Peyer's patch (tissue), 4 donors: Measurements from ENCODE around the gene PLSCR3. TPM values are rescaled to one million over a fixed set of nuclear protein-coding genes. Genes with fewer than 3 reads are reported as not detected.

Experiments used
- DNase-seq, 3 donors: peaks; one replicate each; pipeline ENCODE4 v3.0.0-alpha.2; 2017 to 2019
- H3K27ac ChIP-seq, 4 donors: fragments of 200-600 bp; sonication (generic); one replicate each; pipeline ENCODE4 v1.5.1; 2016 to 2019
- H3K27me3 ChIP-seq, 2 donors: fragments of 200-600 bp; sonication (generic); one replicate each; pipeline ENCODE4 v1.5.1; 2019
- H3K36me3 ChIP-seq, 3 donors: fragments of 200-600 bp; sonication (generic); one replicate each; pipeline ENCODE4 v1.5.1; 2016 to 2019
- H3K4me1 ChIP-seq, 4 donors: fragments of 200-600 bp; sonication (generic); one replicate each; pipeline ENCODE4 v1.5.1; 2016 to 2019
- H3K4me3 ChIP-seq, 4 donors: fragments of 200-600 bp; sonication (generic); 1 replicate in 3 of 4; 2 replicates in 1 of 4; pipeline ENCODE4 v1.5.1; 2016 to 2019; ENCODE audit warnings: mild to moderate bottlenecking in 1 of 4
- H3K9me3 ChIP-seq, 4 donors: fragments of 200-600 bp; sonication (generic); one replicate each; pipeline ENCODE4 v1.5.1; 2016 to 2019; ENCODE audit warnings: mild to moderate bottlenecking in 1 of 4
- CTCF ChIP-seq, 6 experiments: fragments of 450-650 bp in 4 of 6; fragments of 200-600 bp in 2 of 6; sonication (generic) in 1 of 6; IDR thresholded peaks; one replicate each; pipeline ENCODE4 v1.5.1; 2017 to 2019; ENCODE audit warnings: antibody characterized with exemption in 6 of 6, mild to moderate bottlenecking in 3 of 6, moderate library complexity in 1 of 6
- POLR2A ChIP-seq, 2 donors: fragments of 450-650 bp; IDR thresholded peaks; one replicate each; pipeline ENCODE4 v1.5.1; 2017; ENCODE audit warnings: antibody characterized with exemption in 2 of 2, mild to moderate bottlenecking in 2 of 2, moderate library complexity in 2 of 2
- total RNA-seq, 4 donors: library from RNA; depleted of rRNA; stranded (reverse); fragments of >200 nt; gene quantifications; one replicate each; pipeline ENCODE4 v1.1.0, GENCODE V29; 2016

PLSCR3 gene
- total RNA-seq, 4 donors from 2014 or later = 10.7 to 38.8 (median 21.9) TPM

GRCh38 chr17:7437369-7437863 lies 43.1 kb upstream of the PLSCR3 start:
- H3K4me1 ChIP-seq = peaks cover 8 to 48% (median 30%) of the 10 kb centered on the region in 4 donors

GRCh38 chr17:7436556-7437368 lies 42.4 kb upstream of the PLSCR3 start:
- DNase-seq = peak; percentile 65 to 90 (median 89)
- peak; percentile 32 to 44 for TF ChIP-seq POLR2A (IDR thresholded peaks at IDR 0.05)
- peak; percentile 57 to 99 (median 88) for TF ChIP-seq CTCF (IDR thresholded peaks at IDR 0.05)
- peaks cover 8 to 48% (median 30%) of the 10 kb centered on the region in 4 donors for H3K4me1 ChIP-seq
- H3K36me3 ChIP-seq = no peaks in the 10 kb centered on the region
- no peaks in the 10 kb centered on the region for H3K9me3 ChIP-seq
- H3K27ac ChIP-seq = peak overlapping the region; percentile 78 to 88 (median 82)
- peaks cover 0 to 19% of the 10 kb centered on the region in 2 donors for H3K27me3 ChIP-seq
- H3K4me3 ChIP-seq = peak overlapping the region; percentile 49 to 76 (median 58)

More at GRCh38 chr17:7437369-7437863, 43.1 kb upstream of the PLSCR3 start:
- Histone ChIP-seq H3K36me3 (no peaks in the 10 kb centered on the region), H3K9me3 (no peaks in the 10 kb centered on the region), H3K4me3 (peak overlapping the region in 3 of 4 donors; percentile 49 to 76 (median 67)), H3K27ac (peak overlapping the region in 3 of 4 donors; percentile 78 to 88 (median 80)), H3K27me3 (peaks cover 0 to 19% of the 10 kb centered on the region in 2 donors)
- TF ChIP-seq CTCF (IDR thresholded peaks at IDR 0.05) (no peak), POLR2A (IDR thresholded peaks at IDR 0.05) (no peak)
- DNase-seq = no peak

GRCh38 chr17:7435676-7436555 lies 41.6 kb upstream of the PLSCR3 start:
- H3K4me1 ChIP-seq = peaks cover 8 to 47% (median 30%) of the 10 kb centered on the region in 4 donors
- peak; percentile 60 to 81 (median 77) for DNase-seq
- peaks cover 0 to 19% of the 10 kb centered on the region in 2 donors for H3K27me3 ChIP-seq

GRCh38 chr17:7432296-7432695 lies 38.0 kb upstream of the PLSCR3 start:
- peaks cover under 1 to 17% (median 10%) of the 10 kb centered on the region in 4 donors for H3K4me1 ChIP-seq
- no peak overlapping the region for H3K4me3 ChIP-seq
- H3K36me3 ChIP-seq = no peaks in the 10 kb centered on the region
- no peaks in the 10 kb centered on the region for H3K9me3 ChIP-seq
- no peak for DNase-seq
- TF ChIP-seq CTCF (IDR thresholded peaks at IDR 0.05) = no peak
- no peak for TF ChIP-seq POLR2A (IDR thresholded peaks at IDR 0.05)
- H3K27me3 ChIP-seq = no peaks in the 10 kb centered on the region
- H3K27ac ChIP-seq = no peak overlapping the region

More at GRCh38 chr17:7435676-7436555, 41.6 kb upstream of the PLSCR3 start:
- no peaks in the 10 kb centered on the region for H3K9me3 ChIP-seq
- peak overlapping the region; percentile 78 to 88 (median 82) for H3K27ac ChIP-seq
- no peak for TF ChIP-seq POLR2A (IDR thresholded peaks at IDR 0.05)
- TF ChIP-seq CTCF (IDR thresholded peaks at IDR 0.05) = peak; percentile 9 to 51 (median 25)
- peak overlapping the region; percentile 49 to 76 (median 58) for H3K4me3 ChIP-seq
- H3K36me3 ChIP-seq = no peaks in the 10 kb centered on the region

- H3K36me3 ChIP-seq = no peaks in the 10 kb centered on the region
- DNase-seq = no peak
- H3K4me1 ChIP-seq = peaks cover 0 to 6% (median 2%) of the 10 kb centered on the region in 4 donors
- no peak for TF ChIP-seq CTCF (IDR thresholded peaks at IDR 0.05)
- no peak for TF ChIP-seq POLR2A (IDR thresholded peaks at IDR 0.05)
- H3K4me3 ChIP-seq = no peak overlapping the region
- H3K27ac ChIP-seq = no peak overlapping the region
- no peaks in the 10 kb centered on the region for H3K9me3 ChIP-seq
- no peaks in the 10 kb centered on the region for H3K27me3 ChIP-seq
Observed at GRCh38 chr17:7431231-7431630, 36.9 kb upstream of the PLSCR3 start.
